ACC112 (cell line): Measurements from ENCODE around the gene CRX.
"Not testable (repeated sequence)": the region's sequence is repeated elsewhere in the genome, so short reads cannot be mapped to it uniquely, and the experiment has no call there.

ENCODE experiments used
- H2AFZ ChIP-seq: fragments of 200-600 bp; sonication (generic); one replicate; pipeline ENCODE4 v1.6.0; 2017; ENCODE audit warnings: antibody characterized with exemption, low read length; ENCODE audit not compliant: unreplicated experiment
- H3K27ac ChIP-seq: fragments of 200-600 bp; sonication (generic); 2 replicates; pipeline ENCODE4 v1.5.1; 2014; ENCODE audit warnings: low read depth, mild to moderate bottlenecking, antibody characterized with exemption, low read length, moderate library complexity
- H3K27me3 ChIP-seq: fragments of 200-600 bp; sonication (generic); 2 replicates; pipeline ENCODE4 v1.6.1; 2014; ENCODE audit warnings: mild to moderate bottlenecking, antibody characterized with exemption, low read length, moderate library complexity, mixed read lengths; ENCODE audit not compliant: insufficient read depth
- H3K36me3 ChIP-seq: fragments of 200-600 bp; sonication (generic); 2 replicates; pipeline ENCODE4 v1.6.1; 2016; ENCODE audit warnings: mild to moderate bottlenecking, antibody characterized with exemption, low read length, moderate library complexity, mixed read lengths; ENCODE audit not compliant: insufficient read depth
- H3K4me1 ChIP-seq: fragments of 200-600 bp; sonication (generic); one replicate; pipeline ENCODE4 v1.6.1; 2016; ENCODE audit warnings: low read length, mixed read lengths; ENCODE audit not compliant: insufficient read depth, unreplicated experiment, control insufficient read depth
- H3K4me3 ChIP-seq: fragments of 200-600 bp; sonication (generic); 2 replicates; pipeline ENCODE4 v1.5.1; 2014; ENCODE audit warnings: mild to moderate bottlenecking, low read depth, low read length
- H3K79me2 ChIP-seq: fragments of 200-600 bp; sonication (generic); one replicate; pipeline ENCODE4 v1.6.0; 2016; ENCODE audit warnings: low read length; ENCODE audit not compliant: control insufficient read depth, unreplicated experiment, insufficient read depth

The CRX gene

GRCh38 chr19:47832723-47833122, 11.0 kb downstream of the CRX start:
- no peak overlapping the region for H3K27ac ChIP-seq

GRCh38 chr19:47836038-47836437, 14.3 kb downstream of the CRX start:
- Histone ChIP-seq H3K36me3 (no peaks in the 10 kb centered on the region), H3K27ac (no peak overlapping the region), H2AFZ (no peak overlapping the region), H3K4me1 (no peaks in the 10 kb centered on the region), H3K27me3 (no peaks in the 10 kb centered on the region), H3K4me3 (no peak overlapping the region), H3K79me2 (no peaks in the 10 kb centered on the region)

More at GRCh38 chr19:47832723-47833122, 11.0 kb downstream of the CRX start:
- no peak overlapping the region for H3K4me3 ChIP-seq
- H2AFZ ChIP-seq: no peak overlapping the region
- no peaks in the 10 kb centered on the region for H3K4me1 ChIP-seq
- no peaks in the 10 kb centered on the region; the same call in 1 of the 2 replicates for H3K27me3 ChIP-seq
- H3K36me3 ChIP-seq: no peaks in the 10 kb centered on the region
- no peaks in the 10 kb centered on the region for H3K79me2 ChIP-seq

GRCh38 chr19:47839411-47839810, 17.7 kb downstream of the CRX start:
- Histone ChIP-seq H3K27ac (no peak overlapping the region), H3K4me1 (no peaks in the 10 kb centered on the region), H3K36me3 (no peaks in the 10 kb centered on the region), H3K4me3 (no peak overlapping the region), H2AFZ (no peak overlapping the region), H3K79me2 (no peaks in the 10 kb centered on the region), H3K27me3 (no peaks in the 10 kb centered on the region; the same call in 1 of the 2 replicates)

- H3K79me2 ChIP-seq: no peaks in the 10 kb centered on the region
- H3K27ac ChIP-seq: no peak overlapping the region
- no peaks in the 10 kb centered on the region; the same call in 1 of the 2 replicates for H3K27me3 ChIP-seq
- H3K36me3 ChIP-seq: no peaks in the 10 kb centered on the region
- H2AFZ ChIP-seq: no peak overlapping the region
- no peaks in the 10 kb centered on the region for H3K4me1 ChIP-seq
- H3K4me3 ChIP-seq: no peak overlapping the region
Observed at GRCh38 chr19:47839913-47840312, 18.2 kb downstream of the CRX start.

- H3K27me3 ChIP-seq: no peaks in the 10 kb centered on the region; the same call in 1 of the 2 replicates
- H3K79me2 ChIP-seq: no peaks in the 10 kb centered on the region
- H2AFZ ChIP-seq: no peak overlapping the region
- H3K36me3 ChIP-seq: no peaks in the 10 kb centered on the region
- no peaks in the 10 kb centered on the region for H3K4me1 ChIP-seq
- H3K4me3 ChIP-seq: no peak overlapping the region
- H3K27ac ChIP-seq: no peak overlapping the region
Observed at GRCh38 chr19:47842941-47843340, 21.2 kb downstream of the CRX start.

- Histone ChIP-seq H3K27me3 (peaks cover 14% of the 10 kb centered on the region; the same call in 1 of the 2 replicates), H2AFZ (no peak overlapping the region), H3K36me3 (no peaks in the 10 kb centered on the region), H3K4me1 (no peaks in the 10 kb centered on the region), H3K4me3 (no peak overlapping the region), H3K27ac (no peak overlapping the region), H3K79me2 (no peaks in the 10 kb centered on the region)
Observed at GRCh38 chr19:47848425-47848822, 26.7 kb downstream of the CRX start.

GRCh38 chr19:47848823-47849473, 27.2 kb downstream of the CRX start:
- no peaks in the 10 kb centered on the region for H3K36me3 ChIP-seq
- peaks cover 14% of the 10 kb centered on the region; the same call in 1 of the 2 replicates for H3K27me3 ChIP-seq
- no peak overlapping the region for H2AFZ ChIP-seq
- no peak overlapping the region for H3K27ac ChIP-seq
- H3K4me1 ChIP-seq: no peaks in the 10 kb centered on the region
- H3K4me3 ChIP-seq: no peak overlapping the region
- no peaks in the 10 kb centered on the region for H3K79me2 ChIP-seq

- no peaks in the 10 kb centered on the region for H3K36me3 ChIP-seq
- no peaks in the 10 kb centered on the region for H3K79me2 ChIP-seq
- H2AFZ ChIP-seq: no peak overlapping the region
- H3K27me3 ChIP-seq: peaks cover 14% of the 10 kb centered on the region
- no peak overlapping the region for H3K4me3 ChIP-seq
- no peaks in the 10 kb centered on the region for H3K4me1 ChIP-seq
- H3K27ac ChIP-seq: no peak overlapping the region
Observed at GRCh38 chr19:47853003-47853402, 31.3 kb downstream of the CRX start.

- no peaks in the 10 kb centered on the region for H3K4me1 ChIP-seq
- H3K27ac ChIP-seq: no peak overlapping the region
- peaks cover 1% of the 10 kb centered on the region for H3K27me3 ChIP-seq
- no peak overlapping the region for H2AFZ ChIP-seq
- no peaks in the 10 kb centered on the region for H3K36me3 ChIP-seq
- H3K79me2 ChIP-seq: no peaks in the 10 kb centered on the region
- H3K4me3 ChIP-seq: no peak overlapping the region
Observed at GRCh38 chr19:47854459-47854858, 32.7 kb downstream of the CRX start.

- H3K27me3 ChIP-seq, H3K4me1 ChIP-seq, H2AFZ ChIP-seq, H3K27ac ChIP-seq, H3K36me3 ChIP-seq, H3K79me2 ChIP-seq, H3K4me3 ChIP-seq: not testable (repeated sequence)
Observed at GRCh38 chr19:47858231-47858630, 36.5 kb downstream of the CRX start.

- not testable (repeated sequence) for H3K27ac ChIP-seq, H3K27me3 ChIP-seq, H3K79me2 ChIP-seq, H2AFZ ChIP-seq, H3K36me3 ChIP-seq, H3K4me1 ChIP-seq, H3K4me3 ChIP-seq
Observed at GRCh38 chr19:47858646-47859285, 37.0 kb downstream of the CRX start, which contains the start of gene TPRX2. Gene TPRX2, plus strand, starts transcription at chr19:47859235. Its CDS starts 12 bp downstream, at chr19:47859247.
